Heart left ventricle (tissue), 13 donors: ENCODE data around the gene HARS1.

Experiments used
- POLR2A ChIP-seq, 2 donors: fragments of 450-650 bp; IDR thresholded peaks; one replicate each; pipeline ENCODE4 v1.6.1; 2017; ENCODE audit warnings: antibody characterized with exemption in 2 of 2, mild to moderate bottlenecking in 2 of 2, moderate library complexity in 2 of 2
- TF ChIP-seq, protein P1 (sequence below), 12 donors: fragments of 200-600 bp; sonication (generic) in 4 of 12; IDR thresholded peaks; one replicate each; pipeline versions ENCODE4 v1.5.0 to v1.8.0; 2018 to 2022; ENCODE audit warnings: antibody characterized with exemption in 12 of 12, mild to moderate bottlenecking in 5 of 12
- donor health status: ischemic (EF 13 %, LVEDD 7.1; RV severe dilation, severe dysfunction).
- donor health status: DM: no; HTN: yes; CAD: no.
- donor health status: DM: no; HTN: no; CAD: no.
- donor health status: ischemic (EF 25% LVEDD 6.9; RV normal size, moderate dysfunction).
- donor health status: ischemic (EF 25% LVEDD 5.7; RV mildly dilated, moderate dysfunction).
- donor health status: ischemic (EF 35%, LVEDD 5.7; RV mildly dilated, moderate dysfunction).
- donor health status: nonischemic (EF 11% LVEDD 7.7; RV severe dilation, severe dysfunction).
- donor health status: DM: yes; HTN: yes; CAD: no.
- donor health status: PGD.
- donor health status: ischemic (EF 29% LVEDD 5.4; RV normal size, mild dysfunction).
- donor health status: nonischemic (EF 23%, LVEDD 6.1; RV moderate dilation, normal function).

DNA sequence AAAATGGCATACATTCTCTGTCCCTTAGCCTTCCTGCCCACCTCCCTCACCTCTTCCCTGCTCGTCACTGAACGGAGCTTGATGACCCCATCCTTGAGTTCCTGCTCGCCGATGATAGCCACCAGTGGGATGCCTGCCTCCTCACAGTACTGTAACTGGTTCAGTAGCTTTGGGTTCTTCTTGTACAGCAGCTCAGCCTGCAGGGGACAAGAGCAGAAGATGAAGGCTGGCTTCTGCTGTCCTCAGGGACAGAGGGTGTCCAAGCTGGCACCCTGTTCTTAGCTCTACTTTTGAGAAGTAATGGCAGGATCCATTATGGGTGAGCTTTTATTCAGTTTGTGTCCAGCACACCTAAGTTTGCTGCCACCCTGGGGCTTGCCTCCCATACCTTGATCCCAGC, 16.5 kb downstream of the HARS1 start:
- TF ChIP-seq, protein P1, sequence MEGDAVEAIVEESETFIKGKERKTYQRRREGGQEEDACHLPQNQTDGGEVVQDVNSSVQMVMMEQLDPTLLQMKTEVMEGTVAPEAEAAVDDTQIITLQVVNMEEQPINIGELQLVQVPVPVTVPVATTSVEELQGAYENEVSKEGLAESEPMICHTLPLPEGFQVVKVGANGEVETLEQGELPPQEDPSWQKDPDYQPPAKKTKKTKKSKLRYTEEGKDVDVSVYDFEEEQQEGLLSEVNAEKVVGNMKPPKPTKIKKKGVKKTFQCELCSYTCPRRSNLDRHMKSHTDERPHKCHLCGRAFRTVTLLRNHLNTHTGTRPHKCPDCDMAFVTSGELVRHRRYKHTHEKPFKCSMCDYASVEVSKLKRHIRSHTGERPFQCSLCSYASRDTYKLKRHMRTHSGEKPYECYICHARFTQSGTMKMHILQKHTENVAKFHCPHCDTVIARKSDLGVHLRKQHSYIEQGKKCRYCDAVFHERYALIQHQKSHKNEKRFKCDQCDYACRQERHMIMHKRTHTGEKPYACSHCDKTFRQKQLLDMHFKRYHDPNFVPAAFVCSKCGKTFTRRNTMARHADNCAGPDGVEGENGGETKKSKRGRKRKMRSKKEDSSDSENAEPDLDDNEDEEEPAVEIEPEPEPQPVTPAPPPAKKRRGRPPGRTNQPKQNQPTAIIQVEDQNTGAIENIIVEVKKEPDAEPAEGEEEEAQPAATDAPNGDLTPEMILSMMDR (IDR thresholded peaks at IDR 0.05), result no peak
- no peak for TF ChIP-seq POLR2A (IDR thresholded peaks at IDR 0.05)
